HG03469 (cell line): ENCODE measurements around the gene KCNC1.

ENCODE experiments used
- ATAC-seq: cut with Tn5 transposase; IDR thresholded peaks from one replicate; pipeline ENCODE4 v1.9.1; 2021; ENCODE audit warnings: mild to moderate bottlenecking, moderate library complexity, moderate number of reproducible peaks; ENCODE audit not compliant: unreplicated experiment

Gene KCNC1

DNA sequence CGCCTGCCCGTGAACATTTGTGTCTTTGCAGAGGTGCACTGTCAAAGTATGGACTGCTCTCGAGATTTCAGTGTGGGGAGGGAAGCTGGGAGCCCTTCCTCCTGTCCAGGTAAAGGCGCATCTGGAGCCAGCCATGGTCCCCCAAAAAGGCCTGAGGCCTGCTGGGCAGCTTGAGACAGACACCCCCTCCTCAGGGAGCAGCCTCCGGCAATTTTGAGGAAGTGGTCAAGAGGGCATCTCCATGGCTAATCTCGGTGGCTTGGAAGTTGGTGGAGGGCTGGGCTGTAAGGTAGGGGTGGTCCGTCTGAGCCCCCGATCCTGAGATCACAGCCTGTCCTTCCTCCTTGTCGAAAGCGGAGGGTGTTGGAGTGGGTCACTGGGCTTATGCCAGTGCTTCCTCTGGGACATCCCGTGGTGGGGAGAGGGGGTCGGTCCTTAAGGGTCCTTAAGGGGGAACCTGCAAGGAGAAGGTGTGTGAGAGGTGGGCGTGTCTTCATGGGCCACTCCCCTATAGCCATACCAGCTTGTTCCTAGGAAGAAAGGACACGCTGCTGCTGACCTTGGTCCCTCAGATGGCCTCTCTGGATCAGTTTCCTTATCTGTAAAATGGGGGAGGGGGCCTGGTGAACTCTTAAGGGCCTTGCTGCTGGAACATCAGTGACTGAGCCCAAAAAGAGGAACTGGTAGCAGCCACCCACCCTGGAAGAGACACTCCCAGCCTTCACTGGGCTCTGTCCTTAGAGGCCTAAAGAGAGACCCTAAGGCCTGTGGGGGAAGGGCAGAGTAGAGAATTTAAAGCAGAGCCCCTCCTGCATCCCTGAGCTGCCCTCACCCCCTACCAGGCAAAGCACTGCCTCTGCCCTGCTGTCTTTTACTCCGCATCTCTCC is 2.6 kb downstream of the KCNC1 start:
- no peak for ATAC-seq

DNA sequence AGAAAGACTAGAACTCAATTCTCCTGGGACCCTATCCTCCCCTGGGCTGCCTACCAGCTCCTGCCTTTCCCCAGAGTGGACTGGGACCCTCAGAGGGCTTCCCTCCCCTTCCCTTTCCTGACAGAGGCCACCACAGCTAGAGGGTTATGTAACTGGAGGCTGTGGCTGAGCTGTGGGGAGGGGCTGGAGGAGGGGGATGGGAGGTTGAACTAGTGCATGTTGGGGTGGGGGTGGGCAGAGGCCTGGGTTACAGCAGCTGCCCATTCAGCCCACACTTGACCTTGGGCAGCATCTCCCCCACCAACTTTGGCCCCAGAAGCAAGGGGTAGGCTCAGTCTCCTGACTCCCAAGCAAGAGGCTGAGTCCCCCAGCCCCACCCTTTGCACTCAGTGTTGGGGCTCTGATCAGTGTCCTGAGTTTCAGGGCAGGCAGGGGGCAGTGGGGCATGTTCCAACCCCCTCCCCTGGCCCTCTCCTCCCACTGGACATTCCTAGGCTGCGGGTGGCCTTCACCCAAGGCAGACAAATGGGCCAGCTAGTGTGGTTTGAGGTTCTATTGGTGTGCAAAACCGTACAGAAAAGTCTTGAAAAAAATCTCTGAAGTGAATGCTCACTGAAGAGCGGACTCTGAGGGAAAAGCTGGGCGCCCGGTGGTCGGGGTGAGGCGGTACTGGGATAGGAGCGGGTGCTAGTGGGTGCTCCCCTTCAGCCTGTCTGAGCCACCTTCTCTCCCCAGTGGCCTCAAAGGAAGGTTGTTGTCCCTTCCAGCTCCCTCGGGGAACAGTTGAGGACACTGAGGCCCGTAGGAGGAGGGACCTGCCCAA is 3.8 kb downstream of the KCNC1 start:
- no peak for ATAC-seq

DNA sequence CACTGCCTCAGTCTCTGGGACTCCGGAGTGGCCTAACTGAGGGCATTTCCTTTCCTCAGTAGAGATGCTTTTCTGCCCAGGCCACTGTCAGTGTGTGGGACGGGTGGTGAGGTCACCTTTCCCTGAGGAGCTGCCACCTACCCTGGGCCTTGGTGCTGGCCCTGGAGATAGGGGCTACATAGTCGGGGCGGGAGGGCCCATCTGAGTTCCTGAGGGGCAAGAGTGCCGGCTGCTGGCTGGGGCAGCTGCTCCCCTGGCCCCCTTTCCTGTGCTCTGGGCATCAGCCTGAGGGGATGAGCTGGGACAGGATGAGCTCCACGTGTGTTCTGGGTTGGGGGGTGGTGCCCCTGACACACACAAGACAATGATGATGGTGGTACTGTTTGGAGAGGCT is 5.4 kb downstream of the KCNC1 start:
- ATAC-seq, result no peak

DNA sequence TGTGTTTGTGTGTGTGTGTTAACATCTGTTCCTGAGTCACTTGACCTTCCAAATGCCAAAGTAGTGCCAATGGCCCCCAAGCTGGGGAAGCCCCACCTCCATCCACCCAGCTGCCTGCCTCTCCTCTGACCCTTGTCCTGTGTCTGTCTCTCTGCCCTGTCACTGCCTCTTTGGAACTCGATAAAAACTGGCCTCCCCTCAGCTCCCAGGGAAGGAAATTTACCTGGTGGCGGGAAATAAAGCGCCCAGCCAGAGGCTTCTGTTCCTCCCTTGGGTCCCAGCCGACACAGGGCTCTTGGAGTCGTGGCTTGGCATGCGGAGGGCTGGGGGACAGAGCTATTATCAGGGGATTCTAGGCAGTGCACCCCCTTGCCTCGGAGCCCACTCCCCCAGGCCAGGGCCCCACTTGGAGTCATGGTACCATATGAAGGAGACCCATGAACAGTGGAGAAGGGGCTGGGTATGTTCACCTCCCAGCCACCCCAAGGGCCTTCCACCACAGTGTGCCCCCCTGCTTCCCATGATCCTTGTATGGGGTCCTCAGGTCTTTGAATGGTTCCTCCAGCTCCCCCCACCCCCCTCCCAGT is 6.2 kb downstream of the KCNC1 start:
- ATAC-seq, result no peak

DNA sequence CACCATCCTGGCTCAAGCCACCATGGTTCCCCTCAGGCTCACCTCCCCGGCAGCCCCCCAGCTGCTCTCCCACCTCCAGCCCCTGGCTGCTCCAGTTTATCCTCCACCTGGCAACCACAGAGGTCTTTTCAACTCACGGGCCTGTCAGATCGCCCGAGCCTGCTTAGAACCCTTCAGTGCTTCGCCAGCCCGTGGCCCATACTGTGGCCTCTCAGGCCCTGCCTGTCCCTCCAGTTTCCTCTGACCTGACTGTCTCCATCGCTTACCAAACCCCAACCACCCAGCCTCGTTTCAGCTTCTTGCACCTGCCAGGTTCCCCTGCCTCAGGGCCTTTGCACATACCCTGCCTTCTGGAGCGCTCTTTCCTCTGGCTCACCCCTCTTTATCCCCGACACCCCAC is 6.9 kb downstream of the KCNC1 start:
- no peak for ATAC-seq

DNA sequence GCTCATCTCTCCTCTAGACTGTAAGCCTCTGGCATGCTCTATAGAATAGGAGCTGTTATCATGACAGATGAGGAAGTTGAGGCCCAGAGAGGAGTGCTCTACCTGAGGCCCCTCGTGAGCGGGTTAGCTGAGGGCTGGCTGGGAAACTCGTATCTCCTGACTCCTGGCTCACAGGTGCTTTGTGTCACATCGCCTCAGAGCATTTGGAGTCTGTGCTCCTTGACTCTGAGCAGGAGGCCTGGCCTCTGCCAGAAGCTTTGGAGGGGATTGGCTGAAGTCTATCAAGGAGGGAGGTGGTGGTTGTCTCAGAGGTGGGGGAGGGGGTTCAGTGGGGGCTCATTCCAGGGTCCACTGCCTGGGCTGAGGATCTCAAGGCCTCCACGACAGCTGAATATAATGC is 7.4 kb downstream of the KCNC1 start:
- ATAC-seq, result no peak

DNA sequence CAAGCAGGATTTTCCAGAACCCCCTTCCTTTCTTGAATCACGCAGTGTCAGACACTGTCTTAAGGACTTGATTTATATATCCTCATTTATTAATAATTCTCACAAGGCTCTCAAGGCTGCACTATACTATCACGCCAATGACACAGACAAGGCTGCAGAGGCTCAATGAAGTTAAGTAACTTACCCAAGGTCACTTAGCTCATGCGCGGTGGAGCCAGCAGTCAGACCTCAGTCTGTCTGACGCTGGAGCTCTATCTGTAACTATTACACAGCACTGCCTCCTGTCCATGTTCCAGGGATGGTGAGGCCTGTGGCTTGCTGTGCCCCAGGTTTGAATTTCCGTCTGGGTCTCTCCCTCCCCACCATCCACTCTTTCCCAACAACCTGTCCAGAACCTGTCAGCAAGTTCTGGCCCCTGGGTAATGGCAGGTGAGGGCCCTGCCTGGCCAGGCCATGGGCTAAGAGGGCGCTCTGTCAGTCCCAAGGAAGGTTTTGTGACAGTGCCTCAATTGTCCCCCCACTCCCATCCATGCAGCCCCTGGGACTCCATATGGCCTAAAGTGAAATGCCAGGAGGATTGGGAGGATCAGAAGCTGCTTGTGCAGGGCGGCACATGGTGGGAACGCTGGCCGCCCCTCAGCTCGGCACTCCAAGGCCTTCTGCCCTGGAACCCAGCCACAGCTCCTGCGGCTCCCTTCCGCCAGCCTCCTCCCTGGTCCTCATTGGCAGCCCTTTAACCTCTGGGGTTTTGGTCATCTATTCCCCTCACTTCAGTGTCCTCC is 8.6 kb downstream of the KCNC1 start:
- ATAC-seq, result no peak

DNA sequence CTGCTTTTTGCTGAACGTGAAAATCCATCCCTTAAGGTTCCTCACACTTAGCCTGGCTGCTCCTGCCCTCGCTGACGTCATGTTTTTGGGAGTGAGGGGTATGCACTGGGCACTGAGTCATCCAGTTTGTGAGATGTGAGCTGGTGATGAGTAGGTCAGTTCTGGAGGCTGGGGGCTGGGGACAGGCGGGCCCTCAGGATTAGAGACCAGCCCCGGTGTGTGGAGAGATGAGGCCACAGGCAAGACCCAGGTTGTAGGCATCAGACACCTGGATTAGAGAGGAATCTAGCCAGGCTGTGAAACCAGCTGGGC is 9.2 kb downstream of the KCNC1 start:
- ATAC-seq, result no peak

DNA sequence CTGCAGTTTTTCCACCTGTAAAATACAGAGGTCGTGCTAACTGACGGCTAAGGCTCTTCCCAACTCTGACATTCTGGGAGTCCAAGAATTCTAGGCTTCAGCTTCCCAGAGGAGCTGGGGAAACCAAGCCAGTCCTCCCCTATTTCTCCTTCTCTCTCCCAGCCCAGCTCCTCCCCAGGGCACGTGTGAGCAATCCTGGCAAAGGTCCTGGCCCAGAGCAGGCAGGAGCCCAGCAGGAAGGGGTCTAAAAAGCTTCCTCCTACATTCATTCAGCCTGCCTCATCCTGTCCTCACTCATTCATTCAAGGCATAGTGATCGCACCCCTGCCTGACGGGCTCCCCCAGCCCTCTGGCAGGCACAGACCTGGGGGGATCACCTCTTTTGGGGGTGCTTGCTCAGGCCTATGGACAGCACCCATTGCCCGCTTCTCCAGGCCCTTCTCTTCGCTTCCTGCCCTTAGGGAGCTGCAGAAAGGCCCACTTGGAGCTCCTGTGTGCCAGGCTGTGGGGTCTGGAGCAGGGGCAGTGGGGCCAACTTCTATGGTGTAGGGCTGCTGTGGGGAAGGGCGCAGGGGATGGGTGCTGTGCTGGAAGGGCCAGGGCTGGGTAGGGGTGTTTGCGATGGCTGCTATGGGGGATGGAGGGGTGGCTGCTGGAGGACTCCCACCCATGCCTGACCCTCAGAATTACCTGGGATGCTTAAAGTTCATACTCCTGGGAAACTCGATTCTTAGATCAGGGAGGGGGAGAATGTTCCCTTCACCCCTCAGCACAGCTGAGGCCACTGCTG is 9.8 kb downstream of the KCNC1 start:
- no peak for ATAC-seq

DNA sequence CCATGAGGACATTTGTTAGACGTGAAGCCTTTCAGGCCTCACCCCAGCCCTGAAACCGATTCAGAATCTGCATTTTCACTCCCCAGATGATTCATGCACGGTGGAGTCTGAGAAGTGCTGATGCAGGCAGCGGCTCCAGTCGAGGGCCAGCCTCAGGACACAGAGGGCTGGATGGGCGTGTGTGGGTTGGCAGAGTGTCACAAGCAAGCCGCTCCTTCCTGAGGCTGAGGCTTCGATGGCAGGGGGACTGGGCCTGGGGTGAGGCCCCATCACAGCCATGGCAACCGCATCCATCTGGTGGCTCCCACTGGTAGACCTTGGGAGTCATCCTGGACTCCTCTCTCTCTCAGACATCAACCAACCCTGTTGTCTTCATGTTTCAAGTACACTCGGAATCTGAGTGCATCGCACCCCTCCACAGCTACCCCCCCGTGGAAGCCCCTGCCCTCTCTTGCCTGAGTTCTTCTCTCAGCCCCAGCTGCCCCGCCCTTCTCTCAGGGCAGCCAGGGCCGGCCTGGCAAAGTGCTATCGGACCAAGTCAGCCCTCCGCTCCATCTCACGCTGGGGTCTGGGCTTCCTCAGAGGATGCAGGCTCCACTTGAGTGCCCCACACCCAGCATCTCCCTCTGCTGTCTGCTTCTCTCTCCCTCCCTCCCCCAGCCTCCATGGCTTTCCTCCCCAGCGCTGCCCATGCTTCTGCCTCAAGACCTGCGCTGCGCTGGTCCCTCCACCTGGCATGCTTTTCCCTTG is 10.6 kb downstream of the KCNC1 start:
- ATAC-seq, result no peak

DNA sequence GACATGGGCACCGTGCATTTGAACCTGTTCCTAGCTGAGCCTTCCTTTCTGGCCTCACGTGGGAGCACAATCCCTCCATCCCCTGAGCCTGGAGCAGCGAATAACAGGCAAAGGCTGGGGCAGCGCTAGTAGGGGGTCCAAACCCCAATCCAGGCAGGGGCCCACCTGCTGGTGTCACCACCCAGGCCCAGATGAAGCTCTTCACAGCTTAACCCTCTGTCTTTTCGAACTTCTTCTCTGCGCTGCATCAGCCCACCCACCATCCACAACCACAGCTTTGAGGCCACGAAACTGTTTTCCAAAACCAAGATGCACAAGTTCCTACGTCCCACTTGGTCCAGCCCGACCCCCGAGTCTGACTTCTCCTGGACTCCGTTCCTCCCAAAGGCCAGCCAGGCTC is 11.5 kb downstream of the KCNC1 start:
- no peak for ATAC-seq

DNA sequence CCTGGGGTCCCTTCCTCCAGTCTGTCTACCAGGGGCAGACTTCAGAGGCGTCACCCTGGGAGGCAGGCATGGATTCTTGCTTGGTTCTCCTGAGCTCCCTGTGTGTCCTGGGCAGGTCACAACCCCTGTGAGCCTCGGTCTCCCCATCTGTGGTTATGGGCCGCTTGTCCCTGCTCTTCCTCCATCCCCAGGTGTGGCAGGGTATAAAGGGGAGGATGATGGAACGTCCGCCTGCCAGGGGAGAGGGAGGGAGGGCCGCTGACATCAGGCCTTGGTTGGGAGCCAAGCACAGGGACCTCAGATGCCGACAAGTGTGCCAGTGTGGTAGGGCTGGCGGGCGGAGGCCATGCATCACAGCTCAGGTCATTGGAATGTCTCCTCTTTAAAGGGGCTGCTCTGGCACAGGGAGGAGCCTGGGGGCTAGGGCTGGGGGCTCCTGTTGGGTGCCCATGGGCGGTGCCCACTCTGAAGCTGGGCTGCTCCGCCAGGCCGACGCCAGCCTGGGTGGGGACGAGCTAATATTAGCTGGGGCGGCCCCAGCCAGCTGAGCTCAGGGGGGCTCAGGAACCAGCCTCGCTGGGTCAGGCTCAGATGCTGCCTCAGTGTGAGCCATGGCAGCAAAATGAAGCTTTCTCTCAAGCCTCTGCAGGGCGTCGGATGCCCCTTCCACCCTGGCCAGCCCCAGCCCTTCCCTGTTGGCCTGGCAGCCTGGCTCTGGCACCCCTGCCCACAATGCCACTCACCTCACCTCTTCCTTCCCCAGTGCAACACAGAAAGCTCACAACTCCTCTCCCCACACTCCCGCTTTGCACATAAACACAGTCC is 12.8 kb downstream of the KCNC1 start:
- ATAC-seq, result no peak

DNA sequence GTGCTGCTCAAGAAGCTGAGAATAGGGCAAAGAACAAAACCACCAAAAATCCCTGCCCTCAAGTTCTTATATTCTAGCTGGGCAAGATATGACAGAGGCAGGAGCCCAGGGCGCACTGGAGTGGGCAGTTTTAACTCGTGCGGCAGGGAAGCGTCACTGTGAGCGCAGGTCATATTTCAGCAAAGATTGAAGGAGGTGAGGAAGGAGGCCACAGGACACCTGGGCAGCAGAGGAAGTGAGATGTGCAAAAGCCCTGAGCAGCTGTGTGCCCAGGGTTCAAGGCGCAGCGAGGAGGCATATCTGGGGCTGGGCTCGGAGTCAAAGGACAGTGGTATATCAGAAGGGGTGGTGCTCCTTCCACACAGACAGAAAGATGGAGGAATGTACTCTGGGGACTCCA is 13.5 kb downstream of the KCNC1 start:
- no peak for ATAC-seq

DNA sequence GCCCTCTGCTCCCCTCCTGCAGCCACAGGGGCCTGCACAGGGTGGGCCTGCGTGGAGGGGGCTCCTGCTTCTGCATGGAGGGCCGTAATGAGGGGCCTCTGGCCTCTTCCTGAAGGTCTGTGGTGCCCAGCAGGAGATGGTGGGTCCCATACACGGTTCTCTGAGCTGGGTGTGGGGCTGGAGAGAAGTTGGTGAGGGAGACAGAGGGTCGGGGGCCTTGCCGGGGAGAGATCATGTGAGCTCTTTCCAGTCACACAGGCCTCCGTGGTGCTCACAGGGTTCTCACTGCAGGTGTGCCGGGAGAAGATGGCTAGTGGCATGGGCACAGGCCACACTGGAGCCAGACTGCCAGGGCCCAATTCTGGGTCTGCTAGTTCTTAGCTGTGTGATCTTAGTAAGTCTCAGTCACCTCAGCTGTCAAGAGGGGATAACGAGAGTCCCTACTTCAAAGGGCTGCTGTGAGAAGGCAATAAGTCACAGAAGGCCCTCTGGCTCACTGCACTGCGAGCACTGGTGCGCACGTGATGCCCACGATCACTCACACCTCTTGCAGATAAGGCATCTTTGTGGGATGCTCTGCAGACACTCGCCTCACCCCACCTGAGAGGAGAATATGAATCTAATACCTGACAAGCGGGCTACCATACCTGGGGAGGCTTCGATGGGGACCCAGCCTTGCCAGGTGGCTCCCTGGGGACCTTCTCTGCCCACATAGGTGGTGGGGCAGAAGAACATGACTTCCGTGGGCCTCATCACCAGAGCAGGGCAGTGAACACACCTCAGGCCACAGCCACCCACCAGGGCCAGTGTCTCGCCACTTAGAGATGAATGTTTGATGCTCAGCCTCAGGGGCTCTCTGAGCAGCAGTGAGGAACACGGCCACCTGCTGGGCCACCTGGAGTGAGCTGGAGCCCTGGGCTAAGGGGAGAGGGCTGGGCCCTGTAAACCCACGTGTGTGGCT is 14.5 kb downstream of the KCNC1 start:
- ATAC-seq, result no peak

DNA sequence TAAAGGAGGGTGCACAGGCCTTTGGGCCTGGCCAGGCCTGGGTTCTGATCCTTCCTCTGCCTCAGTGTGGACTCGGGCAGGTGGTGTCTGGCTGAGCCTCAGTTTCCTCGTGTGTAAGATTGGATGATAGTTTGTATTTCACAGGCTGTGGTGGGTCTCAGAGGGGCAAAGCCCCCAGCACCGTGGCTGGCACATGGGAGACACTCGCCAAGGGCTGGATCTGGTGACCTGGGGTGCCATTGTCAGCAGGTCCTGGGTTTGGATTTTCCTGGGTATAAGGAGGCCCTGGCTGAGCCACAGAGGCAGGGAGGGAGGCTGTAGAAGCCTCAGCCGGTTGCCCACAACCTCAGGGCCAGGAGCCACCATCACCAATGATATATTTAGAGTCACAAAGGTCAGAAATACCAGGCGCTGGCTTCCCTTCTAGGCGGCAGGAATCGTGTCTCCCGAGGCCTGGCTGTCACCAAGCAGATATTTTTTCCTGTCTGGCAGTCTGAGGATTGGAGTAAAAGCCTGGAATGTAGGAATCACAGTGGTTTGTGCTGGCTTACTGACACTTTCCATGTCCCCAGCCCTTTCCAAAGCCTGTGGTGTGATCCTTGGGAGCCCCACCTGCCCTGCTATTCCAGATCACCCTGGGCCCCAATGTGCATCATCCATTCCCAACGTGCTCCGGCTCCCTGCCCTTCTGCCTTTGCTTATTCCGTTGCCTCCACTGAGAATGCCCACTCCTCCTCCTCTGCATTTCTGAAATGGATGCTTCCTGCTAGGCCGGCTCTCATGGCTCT is 15.6 kb downstream of the KCNC1 start:
- ATAC-seq, result no peak

DNA sequence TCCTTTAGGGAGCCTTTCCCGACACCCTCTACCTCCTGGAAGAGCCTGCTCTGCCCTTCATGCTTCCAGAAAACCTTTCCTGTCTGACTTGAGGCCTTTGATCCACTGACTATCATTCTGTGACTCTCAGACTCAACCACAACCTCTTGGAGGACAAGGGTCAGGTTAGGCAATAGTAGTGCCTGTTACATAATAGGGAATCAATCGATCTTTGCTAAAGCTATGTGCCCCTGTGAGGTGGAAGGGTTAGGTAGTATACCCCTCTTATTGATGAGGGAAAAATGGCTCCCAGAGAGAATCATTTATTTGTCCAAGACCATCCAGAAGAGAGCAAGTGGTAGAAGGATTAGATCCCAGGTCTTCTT is 16.2 kb downstream of the KCNC1 start:
- ATAC-seq, result no peak

DNA sequence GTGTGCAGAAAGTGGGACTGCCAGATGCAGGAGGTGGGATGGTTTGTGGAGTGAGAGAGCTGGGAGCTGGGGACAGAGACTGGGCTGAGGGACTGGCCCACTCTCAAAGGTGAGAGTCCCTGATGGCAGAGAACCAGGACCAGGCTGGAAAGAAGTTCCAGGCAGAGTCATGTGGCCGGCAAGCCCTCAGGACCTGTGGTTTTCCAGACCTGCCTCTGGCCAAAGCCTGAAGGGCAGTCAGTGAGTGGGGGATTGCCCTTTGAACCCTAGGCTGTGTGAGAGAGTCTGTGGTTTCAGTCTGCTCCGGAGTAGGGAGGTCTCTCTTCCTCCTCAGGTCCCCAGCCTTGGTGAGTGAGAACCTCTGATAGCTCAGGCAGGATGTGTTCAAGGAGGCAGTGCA is 17.0 kb downstream of the KCNC1 start:
- ATAC-seq, result no peak
